ENCODE measurements around the gene EPB41L2. TPM values are rescaled to one million over a fixed set of nuclear protein-coding genes. Genes with fewer than 3 reads are reported as not detected.
A peak's percentile ranks its signal among the peaks of the same experiment; 100 is the strongest.
"Not testable (repeated sequence)": the region's sequence is repeated elsewhere in the genome, so short reads cannot be mapped to it uniquely, and the experiment has no call there.

Gene EPB41L2
- total and polyA plus RNA-seq, 2 experiments from 2014 or later, result 76.2 to 91.7 TPM

GRCh38 chr6:130944486-130944885 is 118.6 kb downstream of the EPB41L2 start (continued):
- TF ChIP-seq ETS1 (IDR thresholded peaks at IDR 0.05) (no peak), JUNB (IDR thresholded peaks at IDR 0.05; ENCODE audit: unreplicated experiment) (no peak), CTCF (conservative IDR thresholded peaks at IDR 0.05; ENCODE audit: low read depth in 2 of 2) (no peak), EZH2phosphoT487 (IDR thresholded peaks at IDR 0.05; ENCODE audit: unreplicated experiment) (no peak)

GRCh38 chr6:130943738-130944137 is 119.3 kb downstream of the EPB41L2 start:
- no peaks in the 10 kb centered on the region for H3K36me3 ChIP-seq (ENCODE audit: insufficient read depth)
- H3K9me3 Mint-ChIP-seq, result no peaks in the 10 kb centered on the region
- H3K4me3 Mint-ChIP-seq, result no peak overlapping the region
- H3K27ac ChIP-seq (ENCODE audit: low read depth), result no peak overlapping the region
- H3K9me2 ChIP-seq (ENCODE audit: insufficient read depth), result no peaks in the 10 kb centered on the region
- no peak for DNase-seq (ENCODE audit: low spot score)
- H3K4me3 ChIP-seq, result no peak overlapping the region
- ATAC-seq, result peak; percentile 26; the same call in 1 of the 3 replicates
- H3K4me1 ChIP-seq (ENCODE audit: insufficient read depth), result peaks cover 29% of the 10 kb centered on the region
- no peaks in the 10 kb centered on the region for H3K27me3 Mint-ChIP-seq (ENCODE audit: insufficient read depth, low read depth, poor library complexity)
- no peaks in the 10 kb centered on the region for H4K20me1 ChIP-seq (replicated peaks; ENCODE audit: insufficient read depth)
- H2AFZ ChIP-seq, result no peak overlapping the region
- peaks cover 29% of the 10 kb centered on the region for H3K4me1 Mint-ChIP-seq
- TF ChIP-seq EZH2 (IDR thresholded peaks at IDR 0.05; ENCODE audit: low read depth, unreplicated experiment) (no peak), CTCF (conservative IDR thresholded peaks at IDR 0.05; ENCODE audit: low read depth in 2 of 2) (no peak), ETS1 (IDR thresholded peaks at IDR 0.05) (no peak), REST (IDR thresholded peaks at IDR 0.05; ENCODE audit: unreplicated experiment) (no peak), STAT1 (IDR thresholded peaks at IDR 0.05; ENCODE audit: unreplicated experiment) (no peak), CREB1 (CRISPR knock-in tag; IDR thresholded peaks at IDR 0.05; ENCODE audit: low read depth) (no peak)
- H3K79me2 ChIP-seq (replicated peaks; ENCODE audit: insufficient read depth), result no peaks in the 10 kb centered on the region
- peaks cover 9% of the 10 kb centered on the region; the same call in 1 of the 3 replicates for H3K36me3 Mint-ChIP-seq (ENCODE audit: low read depth)
- no peaks in the 10 kb centered on the region for H3K27me3 ChIP-seq (ENCODE audit: insufficient read depth)
- no peaks in the 10 kb centered on the region for H3F3A ChIP-seq (replicated peaks; ENCODE audit: low read depth)
- no peak overlapping the region for H3K27ac Mint-ChIP-seq
- H3K4me2 ChIP-seq, result no peak overlapping the region

- peaks cover 33% of the 10 kb centered on the region for H3K4me1 Mint-ChIP-seq
- not testable (repeated sequence) for H3K4me3 Mint-ChIP-seq
Observed at GRCh38 chr6:130942752-130943151, 120.3 kb downstream of the EPB41L2 start.

More at GRCh38 chr6:130942752-130943151, 120.3 kb downstream of the EPB41L2 start:
- H3K36me3 Mint-ChIP-seq (ENCODE audit: low read depth); H3K79me2 ChIP-seq (replicated peaks; ENCODE audit: insufficient read depth); H3K27me3 Mint-ChIP-seq (ENCODE audit: insufficient read depth, low read depth, poor library complexity); H3K27ac Mint-ChIP-seq; H3K9me3 Mint-ChIP-seq; H2AFZ ChIP-seq; ATAC-seq; H3K27me3 ChIP-seq (ENCODE audit: insufficient read depth); H3K36me3 ChIP-seq (ENCODE audit: insufficient read depth); H3K27ac ChIP-seq (ENCODE audit: low read depth); DNase-seq (ENCODE audit: low spot score); H3K4me3 ChIP-seq; H3K9me2 ChIP-seq (ENCODE audit: insufficient read depth); H3F3A ChIP-seq (replicated peaks; ENCODE audit: low read depth); H4K20me1 ChIP-seq (replicated peaks; ENCODE audit: insufficient read depth); H3K4me2 ChIP-seq: not testable (repeated sequence)
- peaks cover 29% of the 10 kb centered on the region for H3K4me1 ChIP-seq (ENCODE audit: insufficient read depth)

Measured in GM23338 (cell line).